Measurements from ENCODE around the gene C14orf93. TPM values are rescaled to one million over a fixed set of nuclear protein-coding genes. Genes with fewer than 3 reads are reported as not detected.

C14orf93 gene
- total RNA-seq, 1 experiment from 2014 or later, result 8.2 TPM

DNA sequence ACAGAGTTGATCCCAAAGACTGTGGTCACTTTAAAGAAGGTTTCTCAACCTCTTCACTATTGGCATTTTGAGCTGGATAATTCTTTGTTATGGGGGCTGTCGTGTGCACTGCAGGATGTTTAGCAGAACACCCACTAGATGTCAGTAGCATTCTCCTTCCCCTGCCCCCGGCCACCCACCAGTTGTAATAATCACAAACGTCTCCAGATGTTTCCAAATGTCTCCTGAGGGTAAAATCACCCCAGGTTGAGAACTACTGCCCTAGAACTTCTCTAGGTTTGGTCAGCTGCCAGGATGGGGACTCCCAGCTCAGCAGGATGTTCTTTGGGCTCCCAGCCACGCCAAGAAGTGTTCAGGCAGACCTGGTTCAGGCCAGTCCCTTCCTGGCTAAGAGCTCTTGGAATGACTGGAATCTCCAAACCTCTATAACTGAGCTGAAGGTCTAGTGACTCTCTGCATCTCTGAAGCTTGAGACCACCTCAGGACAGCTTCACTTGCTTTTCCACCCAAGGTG is 15.1 kb downstream of the C14orf93 start:
- Histone ChIP-seq H2BK15ac (ENCODE audit: low read depth, low read length) (no peak overlapping the region), H4K5ac (ENCODE audit: insufficient read length, low read depth, low read length) (no peak overlapping the region), H3K79me1 (ENCODE audit: insufficient read depth, low read depth, low read length, poor library complexity, severe bottlenecking) (no peaks in the 10 kb centered on the region), H3K9me3 (ENCODE audit: control insufficient read depth, low read depth, low read length) (no peaks in the 10 kb centered on the region), H3T11ph (ENCODE audit: low read length) (no peak overlapping the region), H3K14ac (ENCODE audit: insufficient read depth, low read length) (no peak overlapping the region), H3K27me3 (ENCODE audit: insufficient read depth, low read length) (no peaks in the 10 kb centered on the region), H3K56ac (ENCODE audit: insufficient read length, low read depth, low read length) (no peak overlapping the region), H4K91ac (ENCODE audit: insufficient read length, low read depth, low read length) (no peak overlapping the region), H2AFZ (ENCODE audit: low read length) (peak overlapping the region; percentile 51), H3K9ac (ENCODE audit: extremely low read depth, insufficient read length, low read length) (no peak overlapping the region), H4K8ac (replicated peaks; ENCODE audit: insufficient read length, low read depth, low read length) (no peak overlapping the region), H2BK20ac (ENCODE audit: low read depth, low read length, poor library complexity, severe bottlenecking) (no peak overlapping the region), H2AK5ac (ENCODE audit: insufficient read length, low read length) (no peak overlapping the region), H2BK5ac (ENCODE audit: insufficient read length, low read length) (no peak overlapping the region), H3K4me2 (ENCODE audit: insufficient read depth, insufficient read length, low read length) (no peak overlapping the region), H3K18ac (ENCODE audit: insufficient read length, low read depth, low read length) (no peak overlapping the region), H3K4ac (ENCODE audit: low read depth, low read length) (no peak overlapping the region), H3K4me1 (ENCODE audit: insufficient read depth, low read length) (peaks cover 5% of the 10 kb centered on the region; the same call in 1 of the 2 replicates), H3K79me2 (ENCODE audit: insufficient read depth, low read length) (no peaks in the 10 kb centered on the region), H3K23me2 (ENCODE audit: insufficient read length, low read depth, low read length, poor library complexity, severe bottlenecking) (no peaks in the 10 kb centered on the region), H3K27ac (ENCODE audit: insufficient read length, low read depth, low read length) (no peak overlapping the region), H2BK12ac (ENCODE audit: insufficient read length, low read depth, low read length) (no peak overlapping the region), H2BK120ac (ENCODE audit: low read depth, low read length, poor library complexity, severe bottlenecking) (no peak overlapping the region), H4K20me1 (ENCODE audit: control insufficient read depth, insufficient read depth, insufficient read length) (no peaks in the 10 kb centered on the region), H3K23ac (ENCODE audit: insufficient read length, low read depth, low read length) (no peak overlapping the region)
- Mint-ChIP-seq H3K9me3 (no peaks in the 10 kb centered on the region), H3K27me3 (ENCODE audit: low read depth) (no peaks in the 10 kb centered on the region), H3K36me3 (ENCODE audit: insufficient read depth in 1 of 3, low read depth in 3 of 3) (peaks cover 0 to 3% (median 0%) of the 10 kb centered on the region in 3 experiments; a peak in 1 of 7 replicates), H3K27ac (peak overlapping the region in 2 of 3 experiments; percentile 93; a peak in 5 of 7 replicates), H3K4me1 (peaks cover 7 to 8% of the 10 kb centered on the region in 2 experiments), H3K4me3 (no peak overlapping the region)
- DNase-seq, result peak; percentile 52
- WGBS (ENCODE audit: extremely low coverage, insufficient read length, low lambda C conversion rate), result no CpG with 5 or more reads among the region's 4 CpGs
- TF ChIP-seq, protein P1, sequence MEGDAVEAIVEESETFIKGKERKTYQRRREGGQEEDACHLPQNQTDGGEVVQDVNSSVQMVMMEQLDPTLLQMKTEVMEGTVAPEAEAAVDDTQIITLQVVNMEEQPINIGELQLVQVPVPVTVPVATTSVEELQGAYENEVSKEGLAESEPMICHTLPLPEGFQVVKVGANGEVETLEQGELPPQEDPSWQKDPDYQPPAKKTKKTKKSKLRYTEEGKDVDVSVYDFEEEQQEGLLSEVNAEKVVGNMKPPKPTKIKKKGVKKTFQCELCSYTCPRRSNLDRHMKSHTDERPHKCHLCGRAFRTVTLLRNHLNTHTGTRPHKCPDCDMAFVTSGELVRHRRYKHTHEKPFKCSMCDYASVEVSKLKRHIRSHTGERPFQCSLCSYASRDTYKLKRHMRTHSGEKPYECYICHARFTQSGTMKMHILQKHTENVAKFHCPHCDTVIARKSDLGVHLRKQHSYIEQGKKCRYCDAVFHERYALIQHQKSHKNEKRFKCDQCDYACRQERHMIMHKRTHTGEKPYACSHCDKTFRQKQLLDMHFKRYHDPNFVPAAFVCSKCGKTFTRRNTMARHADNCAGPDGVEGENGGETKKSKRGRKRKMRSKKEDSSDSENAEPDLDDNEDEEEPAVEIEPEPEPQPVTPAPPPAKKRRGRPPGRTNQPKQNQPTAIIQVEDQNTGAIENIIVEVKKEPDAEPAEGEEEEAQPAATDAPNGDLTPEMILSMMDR (conservative IDR thresholded peaks at IDR 0.05), result peak; percentile 68

Measured in H9 (cell line).